ENCODE data around the gene SSTR3.

Gene SSTR3

DNA sequence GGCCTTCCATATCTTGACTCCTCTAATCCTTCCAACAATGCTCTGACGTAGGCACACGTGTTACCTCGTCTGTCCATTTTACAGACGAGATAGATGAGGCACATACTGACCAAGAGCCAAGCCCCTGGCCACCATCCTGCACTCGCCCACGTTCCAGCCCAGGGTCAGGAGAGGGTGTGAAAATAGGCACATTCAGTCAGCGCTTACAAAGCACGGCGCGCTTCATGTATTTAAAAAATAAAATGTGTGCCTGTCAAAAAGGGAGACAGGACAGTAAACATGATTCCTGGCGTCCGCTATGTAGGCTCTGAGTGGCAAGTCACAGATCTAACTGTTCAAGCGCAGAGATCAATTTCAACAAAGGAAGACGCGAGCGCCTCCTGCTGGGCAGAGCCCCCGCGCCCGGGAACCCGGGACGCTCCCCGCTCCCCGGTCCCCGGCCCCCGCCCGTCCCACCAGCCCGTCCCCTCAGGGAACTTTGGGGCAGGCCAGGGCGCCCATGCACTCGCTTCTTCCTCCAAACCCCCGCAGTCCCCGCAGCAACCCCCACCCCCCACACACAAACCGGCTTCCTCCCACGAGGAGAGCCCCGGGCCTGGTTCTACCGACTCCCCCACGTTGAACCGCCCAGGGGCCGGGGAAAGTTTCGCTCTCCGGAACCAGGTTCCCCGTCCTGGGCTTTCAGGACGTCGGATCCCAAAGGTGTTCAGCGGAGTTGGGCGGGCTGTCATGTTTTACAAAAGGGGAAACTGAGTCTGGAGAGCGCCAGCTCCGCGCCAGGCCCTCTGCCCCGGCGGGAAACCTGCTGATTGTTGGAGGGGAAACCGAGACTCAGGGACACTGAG is 13.8 kb downstream of the SSTR3 start:
- in situ Hi-C loops (cut with MboI; ENCODE audit: low sequenced_read_pairs) = no loop called here

DNA sequence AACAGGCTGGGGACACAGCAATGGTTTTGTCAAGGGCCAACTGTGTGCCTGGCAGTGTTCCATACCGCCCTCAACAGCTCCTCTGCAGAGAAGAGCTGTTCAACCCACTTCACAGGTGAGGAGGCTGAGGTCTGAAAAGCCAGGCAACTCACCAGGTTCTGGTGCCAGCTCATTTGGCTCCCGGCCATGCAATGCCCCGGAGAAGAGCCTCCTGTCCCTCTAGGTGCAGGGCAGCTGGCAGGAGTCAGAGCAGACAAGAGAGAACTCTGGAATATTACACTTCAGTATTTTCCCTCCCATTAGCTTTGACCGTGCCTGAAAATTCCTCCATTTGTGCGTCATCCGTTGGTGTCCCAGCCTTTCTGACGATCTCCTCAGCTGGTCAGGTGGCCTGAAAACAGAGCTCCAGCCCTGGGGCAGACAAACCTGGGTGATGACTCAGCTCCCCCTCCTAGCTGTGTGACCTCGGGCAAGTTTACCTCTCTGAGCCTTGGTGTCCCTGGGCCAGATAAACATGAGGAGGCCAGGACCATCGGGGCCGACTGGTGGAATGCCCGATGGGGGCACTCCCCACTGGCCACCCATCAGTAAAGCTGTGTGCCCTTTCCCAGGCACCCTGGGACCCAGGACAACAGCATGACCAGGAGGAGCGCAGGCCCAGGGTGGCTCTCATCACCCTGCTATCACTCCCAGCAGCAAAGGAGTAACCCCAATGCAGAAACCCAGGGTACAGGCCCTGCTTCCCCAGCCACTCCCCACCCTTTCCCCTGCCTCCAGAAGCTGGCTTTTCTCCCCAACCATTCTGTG is 14.6 kb downstream of the SSTR3 start:
- in situ Hi-C loops (cut with MboI; ENCODE audit: low sequenced_read_pairs) = no loop called here

DNA sequence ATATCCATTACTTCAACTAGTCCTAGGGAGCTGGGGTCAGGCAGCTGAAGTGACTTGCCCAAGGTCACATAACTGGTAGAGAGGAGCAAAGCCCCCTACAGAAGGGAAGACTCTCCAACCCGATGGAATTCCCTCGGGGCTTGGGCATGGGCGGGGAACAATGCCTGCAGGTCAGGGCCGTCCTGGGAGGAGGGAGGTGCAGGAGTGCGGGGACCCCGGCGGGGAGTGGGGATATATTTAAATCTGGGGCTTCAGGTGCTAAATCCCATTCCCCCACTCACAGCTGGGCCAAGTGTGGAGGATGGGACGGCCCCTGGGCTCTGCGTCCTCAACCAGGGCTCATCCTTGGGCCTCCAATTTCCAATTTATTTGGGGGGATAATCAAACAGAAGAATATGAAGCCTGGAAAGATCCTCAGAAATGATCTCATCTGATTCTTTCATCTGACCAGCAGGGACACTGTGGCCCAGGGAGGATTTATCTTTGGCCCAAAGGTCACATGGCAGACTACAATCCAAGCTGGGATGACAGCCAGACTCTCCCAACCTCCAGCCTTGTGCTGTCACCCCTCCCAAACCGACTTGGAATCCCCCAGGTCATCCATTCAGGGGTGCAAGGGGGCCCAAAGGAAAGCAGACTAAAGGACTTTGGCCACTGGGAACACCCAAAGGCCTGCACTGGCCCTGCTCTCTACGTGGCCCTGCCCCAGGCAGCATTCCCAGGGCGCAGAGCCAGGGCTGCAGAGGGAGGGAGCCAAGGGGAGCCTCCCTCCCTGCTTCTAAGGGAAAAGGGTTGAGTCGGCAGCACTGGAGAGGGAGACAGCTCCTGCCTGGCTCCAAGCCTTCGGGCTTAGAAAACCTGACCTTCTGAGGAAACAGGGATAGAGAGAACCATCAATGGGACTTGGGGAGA is 15.5 kb downstream of the SSTR3 start:
- in situ Hi-C loops (cut with MboI; ENCODE audit: low sequenced_read_pairs) = no loop called here

GRCh38 chr22:37195921-37196320 is 16.4 kb downstream of the SSTR3 start:
- in situ Hi-C loops (cut with MboI; ENCODE audit: low sequenced_read_pairs) = no loop called here

DNA sequence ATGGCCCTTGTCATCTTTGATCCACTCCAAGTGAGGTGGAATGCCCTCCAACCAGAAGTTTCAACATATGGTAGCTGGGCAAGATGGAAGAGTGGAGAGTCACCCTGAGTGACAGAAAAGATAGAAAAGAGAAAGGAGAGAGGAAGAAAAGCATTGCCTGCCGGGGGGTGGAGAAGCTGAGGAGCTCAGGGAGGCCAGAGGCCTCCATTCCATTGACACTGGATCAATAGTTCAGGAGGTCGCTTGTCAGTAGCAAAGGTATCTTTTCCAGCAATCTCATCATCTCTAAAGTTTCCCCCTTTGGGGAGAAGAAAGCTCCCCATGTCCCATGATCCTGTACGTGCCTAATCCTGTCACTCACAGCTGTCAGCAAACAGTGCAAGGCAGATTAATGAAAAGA is 17.5 kb downstream of the SSTR3 start:
- in situ Hi-C loops (cut with MboI; ENCODE audit: low sequenced_read_pairs) = no loop called here

- in situ Hi-C loops (cut with MboI; ENCODE audit: low sequenced_read_pairs) = no loop called here
Measured at GRCh38 chr22:37193629-37194191, 18.6 kb downstream of the SSTR3 start.

GRCh38 chr22:37192741-37193140 is 19.5 kb downstream of the SSTR3 start:
- in situ Hi-C loops (cut with MboI; ENCODE audit: low sequenced_read_pairs) = no loop called here

DNA sequence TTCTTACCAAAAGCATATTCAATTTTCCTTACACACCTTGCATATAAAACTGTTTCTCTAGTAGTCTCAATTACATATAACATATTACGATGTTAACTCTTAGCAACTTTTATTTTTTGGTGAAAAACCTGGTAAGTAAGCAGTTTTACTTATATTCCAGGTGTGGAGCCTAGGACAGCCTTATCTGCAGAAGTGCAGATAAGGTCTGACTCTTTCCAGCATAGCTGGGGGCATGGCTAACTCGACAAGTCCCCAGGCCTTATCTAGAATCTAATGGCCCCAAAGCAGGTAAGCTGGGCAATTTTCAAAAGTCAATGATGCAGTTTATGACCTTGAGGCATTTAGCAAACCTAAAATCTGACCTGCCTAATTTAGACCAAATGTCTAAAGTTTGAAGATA is 20.1 kb downstream of the SSTR3 start:
- in situ Hi-C loops (cut with MboI; ENCODE audit: low sequenced_read_pairs) = no loop called here

DNA sequence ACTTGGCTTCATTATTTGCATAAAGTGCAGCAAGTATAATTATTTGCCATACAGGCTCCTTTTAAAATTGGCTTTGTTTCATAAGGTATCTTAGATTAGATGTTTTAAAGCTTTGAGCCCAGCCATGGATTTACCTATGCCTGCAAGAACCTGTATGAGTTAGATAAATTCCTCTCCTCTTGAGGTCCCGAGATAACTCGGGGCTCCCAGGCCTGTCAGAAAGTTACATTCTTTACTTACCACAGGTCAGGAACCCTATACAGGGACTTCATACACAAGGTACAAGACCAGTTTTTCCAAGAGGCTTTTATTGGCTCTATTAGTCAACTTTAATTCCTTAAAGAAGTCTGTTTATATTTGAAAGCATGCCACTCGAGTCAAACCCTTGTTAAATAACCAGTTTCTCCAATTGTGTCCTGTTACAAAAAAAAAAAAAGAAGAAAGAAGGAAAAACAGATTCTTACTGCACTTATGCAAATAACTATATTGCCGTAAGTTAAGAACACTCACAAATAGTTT is 22.0 kb downstream of the SSTR3 start:
- in situ Hi-C loops (cut with MboI; ENCODE audit: low sequenced_read_pairs) = no loop called here

- in situ Hi-C loops (cut with MboI; ENCODE audit: low sequenced_read_pairs) = no loop called here
Measured at GRCh38 chr22:37188901-37189466, 23.3 kb downstream of the SSTR3 start.

- in situ Hi-C loops (cut with MboI; ENCODE audit: low sequenced_read_pairs) = no loop called here
Measured at GRCh38 chr22:37187891-37188761, 24.2 kb downstream of the SSTR3 start, which contains the start of gene C1QTNF6. Gene C1QTNF6, minus strand, starts transcription at chr22:37188247. Its CDS starts 34 bp downstream, at chr22:37188213.

GRCh38 chr22:37187552-37187890 is 24.8 kb downstream of the SSTR3 start:
- in situ Hi-C loops (cut with MboI; ENCODE audit: low sequenced_read_pairs) = no loop called here

DNA sequence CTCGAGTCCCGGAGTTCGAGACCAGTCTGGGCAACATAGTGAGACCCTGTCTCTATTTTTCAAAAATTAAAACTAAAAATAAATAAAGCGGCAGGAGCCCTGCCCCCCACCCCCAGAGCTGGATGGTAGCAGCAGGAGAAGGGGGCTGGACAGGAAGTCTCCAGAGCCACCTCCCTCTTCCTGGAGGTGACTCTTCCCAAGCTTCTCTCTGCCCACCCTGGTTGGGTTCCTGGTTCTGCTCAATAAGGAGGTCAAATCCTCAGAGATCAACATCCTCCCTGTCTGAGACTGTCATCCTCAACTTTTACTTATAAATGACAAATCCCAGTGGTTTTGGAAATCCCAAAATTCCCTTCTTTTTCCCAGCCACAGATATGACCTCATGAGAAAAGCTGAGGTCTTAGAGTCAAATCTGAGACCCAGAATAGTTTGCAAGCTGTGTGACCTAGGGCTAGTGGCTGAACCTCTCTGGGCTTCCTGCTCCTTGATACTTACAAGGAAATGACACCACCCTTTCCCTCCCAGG is 25.2 kb downstream of the SSTR3 start:
- in situ Hi-C loops (cut with MboI; ENCODE audit: low sequenced_read_pairs) = no loop called here

- in situ Hi-C loops (cut with MboI; ENCODE audit: low sequenced_read_pairs) = no loop called here
Measured at GRCh38 chr22:37186228-37186996, 25.9 kb downstream of the SSTR3 start.

DNA sequence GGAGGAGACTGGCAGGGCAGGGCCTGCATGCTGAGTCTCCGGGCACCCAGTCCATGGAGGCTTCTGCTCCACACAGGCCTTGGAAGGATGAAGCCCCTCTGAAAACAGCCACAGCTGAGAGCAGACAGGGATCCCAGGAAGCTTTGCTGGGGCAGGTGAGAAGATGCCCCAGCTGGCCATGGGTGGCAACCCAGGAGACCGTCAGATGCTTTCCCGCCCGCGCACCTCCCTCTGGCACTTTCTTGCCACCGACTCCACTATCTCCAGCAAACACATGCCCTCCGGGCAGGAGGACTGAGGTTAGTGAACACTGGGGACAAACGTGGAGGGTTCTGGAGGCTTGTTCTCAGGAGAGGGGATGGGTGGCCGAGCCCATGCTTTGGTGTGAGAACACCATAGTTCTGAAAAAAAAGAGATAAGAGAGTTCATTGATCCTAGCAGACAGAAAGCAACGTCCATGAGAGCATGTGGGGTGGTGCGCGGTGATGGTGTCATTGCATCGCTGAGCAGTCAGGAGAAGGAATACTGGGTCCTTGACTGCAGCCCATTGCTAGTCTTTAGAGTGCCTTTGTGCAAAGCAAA is 26.5 kb downstream of the SSTR3 start:
- in situ Hi-C loops (cut with MboI; ENCODE audit: low sequenced_read_pairs) = no loop called here

GRCh38 chr22:37184816-37185541 is 27.3 kb downstream of the SSTR3 start:
- in situ Hi-C loops (cut with MboI; ENCODE audit: low sequenced_read_pairs) = no loop called here

DNA sequence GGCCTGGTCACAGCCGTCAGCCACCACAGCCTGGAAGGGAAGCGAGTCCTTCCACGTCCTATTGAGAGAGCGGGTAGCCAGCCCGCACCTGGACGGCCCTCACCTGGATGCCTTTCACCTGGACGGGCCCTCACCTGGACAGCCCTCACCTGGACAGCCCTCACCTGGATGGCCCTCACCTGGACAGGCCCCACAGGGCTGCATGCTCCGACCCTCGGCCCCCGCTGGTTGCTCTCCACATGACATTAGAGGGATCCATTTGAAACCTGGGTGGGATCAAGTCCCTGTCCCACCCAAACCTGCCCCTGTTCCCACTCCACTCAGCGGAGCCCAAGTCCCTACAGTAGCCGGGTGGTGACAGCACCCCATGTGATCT is 27.9 kb downstream of the SSTR3 start:
- in situ Hi-C loops (cut with MboI; ENCODE audit: low sequenced_read_pairs) = no loop called here
